Left ventricle myocardium superior (tissue), 1 donor: ENCODE results near the gene SMARCC1. TPM values are rescaled to one million over a fixed set of nuclear protein-coding genes. Genes with fewer than 3 reads are reported as not detected.
A peak's percentile ranks its signal among the peaks of the same experiment; 100 is the strongest.
"Not testable (repeated sequence)": the region's sequence is repeated elsewhere in the genome, so short reads cannot be mapped to it uniquely, and the experiment has no call there.

Source experiments
- ATAC-seq: fragments of 200-7000 bp; cut with Tn5 transposase; one replicate; pipeline ENCODE4 v1.9.1; 2020; ENCODE audit warnings: mild to moderate bottlenecking, moderate library complexity
- DNase-seq: peaks from one replicate; pipeline ENCODE4 v3.0.0-alpha.2; 2020
- intact Hi-C: fragments of 100-400 bp; cut with micrococcal nuclease; formaldehyde crosslinking; loops from one replicate; pipeline ENCODE4 v1.11.0; 2022
- long read RNA-seq: library from polyadenylated mRNA; unstranded; transcript quantifications from one replicate; pipeline ENCODE4 v2.0.0, GENCODE V29; 2021
- total RNA-seq: library from RNA; stranded (reverse); fragmentation: NEBNext Ultra II Directional; extraction: Animal tissue kit (Norgen Biotek cat#: 25700); gene quantifications from one replicate; pipeline ENCODE4 v1.2.1, GENCODE V29; 2021
- donor health status: DM: no; HTN: yes; CAD: no; lungs with severe emphysema.

The SMARCC1 gene
- 27.0 TPM for total RNA-seq
- long read RNA-seq, full-length matches to known transcripts: 4 of 48 reads
- long read RNA-seq, partial matches to known transcripts: 38 of 48 reads
- long read RNA-seq, other reads (novel, unspliced or antisense): 6 of 48 reads

DNA sequence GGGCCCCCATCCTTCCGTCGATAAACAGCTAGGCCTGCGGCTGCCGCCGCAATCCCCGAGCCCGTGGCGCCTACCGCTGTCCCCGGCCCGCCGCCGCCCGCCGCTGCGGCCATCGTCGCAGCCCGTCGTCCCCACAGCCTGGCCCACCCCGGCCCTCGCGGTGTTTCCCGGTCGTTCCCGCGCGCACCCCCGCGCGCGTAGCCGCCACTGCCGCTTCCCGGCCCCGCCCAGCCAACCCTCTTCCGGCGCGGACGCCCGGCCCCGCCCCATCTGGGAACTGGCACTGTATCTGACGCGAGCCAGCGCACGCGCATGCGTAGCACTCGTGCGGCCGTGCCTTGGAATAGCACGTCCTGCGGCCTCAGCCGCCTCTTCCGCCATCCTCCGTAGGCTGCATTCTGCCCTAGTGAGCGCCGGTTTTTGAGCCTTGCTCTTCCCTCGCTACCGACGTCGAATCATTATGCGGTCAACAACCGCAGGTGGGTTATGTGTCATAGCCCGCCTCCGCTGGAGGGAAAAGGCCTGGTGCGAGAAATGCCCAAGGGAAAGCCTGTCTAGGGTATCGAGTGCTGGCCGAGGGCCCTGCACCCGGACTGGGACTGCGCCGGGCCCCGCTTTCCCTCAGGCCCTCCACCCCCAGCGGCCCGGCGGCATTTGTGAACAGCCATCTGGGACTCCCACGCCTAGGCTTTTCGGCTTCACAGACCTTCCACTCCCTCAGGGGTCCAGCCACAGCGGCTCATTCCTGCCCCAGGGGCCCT is at the start of gene SMARCC1:
Gene SMARCC1 (minus strand): TSS at position 209 of the 761 bp plus-strand sequence. CDS start 96 bp downstream, at position 113.
- peak; percentile 99 for ATAC-seq
- peak; percentile 99 for DNase-seq
- intact Hi-C loops: no loop called here

- intact Hi-C loops: loop anchor here (5.0 kb wide), 1 partner anchor 323 kb away; no protein-coding TSS in a partner anchor
- ATAC-seq: not testable (repeated sequence)
Measured at GRCh38 chr3:47829482-47829881, 47.8 kb upstream of the SMARCC1 start.

GRCh38 chr3:47825590-47825989 is 43.9 kb upstream of the SMARCC1 start:
- intact Hi-C loops: loop anchor here (5.0 kb wide), 1 partner anchor 327 kb away; no protein-coding TSS in a partner anchor

More at GRCh38 chr3:47829482-47829881, 47.8 kb upstream of the SMARCC1 start:
- DNase-seq: not testable (repeated sequence)

GRCh38 chr3:47824541-47825473 is 43.1 kb upstream of the SMARCC1 start:
- DNase-seq (peak; percentile 89), ATAC-seq (peak; percentile 99)
- intact Hi-C loops: loop anchor here (5.0 kb wide), 1 partner anchor 327 kb away; no protein-coding TSS in a partner anchor

More at GRCh38 chr3:47825590-47825989, 43.9 kb upstream of the SMARCC1 start:
- no peak for DNase-seq
- ATAC-seq: no peak

- intact Hi-C loops: no loop called here
- DNase-seq: no peak
- ATAC-seq: no peak
Measured at GRCh38 chr3:47817609-47818008, 35.9 kb upstream of the SMARCC1 start.

DNA sequence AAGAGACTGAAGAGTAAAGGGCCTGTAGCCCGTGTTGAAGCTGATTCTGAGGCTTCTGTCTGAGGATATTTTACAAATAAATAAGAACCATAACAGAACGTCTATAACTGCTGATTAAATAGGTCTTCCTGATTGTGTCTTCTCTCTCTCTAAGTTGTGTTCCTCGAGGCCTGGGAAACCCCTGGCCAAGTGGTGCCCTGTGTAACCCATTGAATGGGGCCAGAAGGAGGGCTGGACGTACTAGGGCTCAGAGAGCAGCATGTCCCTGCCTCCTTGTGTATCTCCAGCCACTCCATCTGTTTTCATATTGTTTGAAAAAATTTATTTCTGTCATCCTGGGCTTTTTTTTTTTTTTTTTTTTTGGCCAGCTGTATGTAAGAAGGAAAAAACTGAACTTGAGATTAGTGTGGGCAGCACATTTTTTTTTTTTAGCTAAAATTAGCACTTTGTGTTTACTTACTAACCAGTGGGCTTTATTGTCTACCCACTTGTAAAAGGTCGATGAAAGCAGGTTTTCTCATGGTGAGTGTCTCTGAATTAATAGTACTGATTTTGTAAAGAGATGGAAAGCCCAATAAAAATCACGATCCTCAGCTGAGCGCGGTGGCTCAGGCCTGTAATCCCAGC is 32.0 kb upstream of the SMARCC1 start:
- intact Hi-C loops: no loop called here
- no peak for ATAC-seq
- no peak for DNase-seq

GRCh38 chr3:47804577-47804976 is 22.9 kb upstream of the SMARCC1 start:
- ATAC-seq: no peak
- intact Hi-C loops: no loop called here
- DNase-seq: no peak

DNA sequence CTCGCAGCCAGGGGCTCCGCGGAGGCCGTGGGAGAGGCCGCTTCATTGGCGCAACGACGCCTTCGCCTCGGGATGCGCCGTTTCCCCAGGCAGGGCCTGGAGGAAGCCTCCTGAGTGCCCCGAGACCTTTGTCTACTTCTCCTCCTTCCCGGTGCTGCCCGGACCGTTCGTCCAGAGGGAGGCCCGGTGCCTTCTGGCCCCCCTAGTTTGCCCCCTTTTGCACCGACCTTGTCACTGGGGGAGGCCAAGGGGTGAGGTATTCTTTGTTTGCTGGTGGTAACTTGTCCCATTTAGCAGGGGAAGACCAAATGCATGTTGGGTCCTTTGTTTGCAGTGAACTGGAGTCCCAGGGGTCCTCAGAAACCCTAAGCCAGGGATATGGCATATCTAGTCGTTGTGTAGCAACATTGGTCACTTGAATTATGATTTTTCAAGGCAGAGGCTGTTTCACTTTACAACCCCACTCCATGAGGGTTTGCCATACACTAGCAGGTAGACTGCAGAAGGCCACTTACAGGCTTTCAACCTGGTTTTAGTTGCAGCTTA is 21.9 kb upstream of the SMARCC1 start:
- DNase-seq: no peak
- intact Hi-C loops: no loop called here
- no peak for ATAC-seq

DNA sequence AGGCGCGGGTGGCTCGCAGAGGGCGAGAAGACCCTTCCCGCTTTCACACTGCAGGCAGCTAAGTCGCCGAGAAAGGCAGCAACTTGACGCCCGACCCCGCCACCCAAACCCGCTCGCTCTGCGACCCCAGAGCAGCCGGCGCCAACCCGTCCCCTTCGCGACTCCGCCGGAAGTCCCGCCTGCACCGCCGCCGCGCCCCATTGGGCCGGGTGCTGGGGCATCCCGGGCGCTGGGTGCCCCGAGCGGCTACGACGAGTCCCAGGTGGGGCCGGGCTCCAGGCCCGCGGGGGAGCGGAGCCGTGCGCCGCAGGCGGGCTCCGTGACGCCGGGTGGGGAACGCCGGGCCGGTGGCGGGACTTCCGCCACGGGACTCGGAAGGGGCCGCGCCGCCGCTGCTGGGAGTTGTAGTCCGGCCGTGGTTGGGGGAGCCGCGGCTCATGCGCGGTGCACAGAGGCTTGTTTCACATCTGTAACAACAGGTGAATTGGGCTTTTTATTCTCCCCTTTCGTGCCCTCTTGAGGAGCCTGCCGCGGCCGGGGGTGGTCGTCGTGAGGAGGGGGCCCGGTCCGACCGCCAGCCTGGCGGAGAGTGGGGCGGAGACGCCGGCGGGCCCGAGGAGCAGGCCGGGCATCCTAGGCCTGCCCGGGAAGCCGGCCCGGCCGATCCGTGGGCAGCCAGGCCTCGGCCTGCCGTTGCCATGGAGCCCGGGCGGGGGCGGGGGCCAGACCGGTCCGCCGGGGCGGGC is 21.2 kb upstream of the SMARCC1 start, which contains the start of gene DHX30:
Gene DHX30 (plus strand): TSS at position 405 of the 746 bp plus-strand sequence. CDS start 7,546 bp downstream, outside the sequence.
- DNase-seq (peak; percentile 94), ATAC-seq (peak; percentile 93)
- intact Hi-C loops: no loop called here

GRCh38 chr3:47799733-47800132 is 18.0 kb upstream of the SMARCC1 start:
- intact Hi-C loops: no loop called here
- DNase-seq (no peak), ATAC-seq (no peak)

- intact Hi-C loops: no loop called here
- DNase-seq (no peak), ATAC-seq (no peak)
Measured at GRCh38 chr3:47794544-47794943, 12.9 kb upstream of the SMARCC1 start.

DNA sequence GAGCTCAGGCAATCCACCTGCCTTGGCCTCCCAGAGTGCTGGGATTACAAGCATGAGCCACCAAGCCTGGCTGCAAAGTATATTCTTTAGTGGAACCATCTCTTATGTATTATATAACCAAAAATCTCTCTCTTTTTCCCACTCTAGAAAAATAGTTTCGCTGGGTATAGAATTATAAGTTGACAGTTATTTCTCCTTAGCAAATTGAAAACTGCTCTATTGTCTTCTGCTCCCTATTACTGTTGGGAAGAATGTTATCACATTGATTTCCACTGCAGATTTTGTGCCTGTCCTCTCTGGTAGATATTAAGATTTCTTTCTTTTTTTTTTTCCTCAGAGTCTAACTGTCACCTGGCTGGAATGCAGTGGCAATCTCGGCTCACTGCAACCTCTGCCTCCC is 11.0 kb upstream of the SMARCC1 start:
- intact Hi-C loops: no loop called here
- ATAC-seq: no peak

GRCh38 chr3:47791193-47791855 is 9.6 kb upstream of the SMARCC1 start:
- ATAC-seq (no peak), DNase-seq (no peak)
- intact Hi-C loops: no loop called here

More for the DNA sequence above, 11.0 kb upstream of the SMARCC1 start:
- no peak for DNase-seq

- no peak for DNase-seq
- intact Hi-C loops: no loop called here
- no peak for ATAC-seq
Measured at GRCh38 chr3:47783673-47784072, 2.0 kb upstream of the SMARCC1 start.

DNA sequence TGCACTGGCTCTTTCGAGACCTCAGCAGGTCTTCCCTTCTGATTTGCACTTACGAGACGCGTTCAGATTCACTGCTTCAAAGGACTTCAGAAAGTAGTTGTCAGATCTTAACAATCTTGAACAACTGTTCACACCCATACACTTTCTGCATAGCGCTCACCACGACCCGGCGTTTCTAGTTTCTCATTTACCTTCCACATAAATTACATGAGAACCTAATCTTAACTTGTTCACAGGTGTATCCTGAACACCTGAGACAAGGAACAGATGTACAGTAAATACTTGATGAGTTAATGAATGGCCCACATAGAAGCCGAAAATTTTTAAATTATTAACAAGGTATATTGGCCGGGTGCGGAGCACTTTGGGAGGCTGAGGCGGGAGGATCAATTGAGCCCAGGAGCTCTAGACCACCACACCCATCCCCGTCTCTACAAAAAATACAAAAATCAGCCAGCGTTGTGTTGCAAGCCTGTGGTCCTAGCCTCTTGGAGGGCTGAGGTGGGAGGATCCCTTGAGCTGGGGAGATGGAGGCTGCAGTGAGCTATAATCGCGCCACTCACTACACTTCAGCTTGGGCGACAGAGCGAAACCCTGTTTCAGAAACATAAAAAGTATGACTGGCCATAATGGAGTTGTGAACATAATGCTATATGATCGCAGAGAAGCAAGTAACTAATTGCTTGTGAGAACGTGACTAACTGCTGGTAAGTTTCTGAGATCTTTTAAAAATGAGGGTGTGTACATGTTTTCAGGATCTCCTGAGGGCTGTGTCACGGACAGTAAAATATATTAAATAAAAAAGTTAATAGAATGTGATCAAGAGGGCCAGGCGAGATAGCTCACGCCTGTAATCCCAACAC is 984 bp upstream of the SMARCC1 start:
- no peak for ATAC-seq

More for the DNA sequence above, 984 bp upstream of the SMARCC1 start:
- no peak for DNase-seq
- intact Hi-C loops: no loop called here
